Measurements from ENCODE around the gene RGS6.
"Not testable (repeated sequence)": the region's sequence is repeated elsewhere in the genome, so short reads cannot be mapped to it uniquely, and the experiment has no call there.

RGS6 gene

GRCh38 chr14:72463291-72463866 lies 531.1 kb downstream of the RGS6 start:
- no peak overlapping the region for H3K4me3 ChIP-seq (replicated peaks in 1 of 2; ENCODE audit: low read depth in 2 of 2, low read length in 2 of 2)
- no peak for TF ChIP-seq CTCF (IDR thresholded peaks at IDR 0.05; ENCODE audit: low read depth, low read length)
- DNase-seq (ENCODE audit: low read depth in 2 of 2): peak in 1 of 2 donors; percentile 25

GRCh38 chr14:72464226-72464625 lies 532.0 kb downstream of the RGS6 start:
- TF ChIP-seq CTCF (IDR thresholded peaks at IDR 0.05; ENCODE audit: low read depth, low read length): no peak
- DNase-seq (ENCODE audit: low read depth in 2 of 2): no peak
- H3K4me3 ChIP-seq (replicated peaks in 1 of 2; ENCODE audit: low read depth in 2 of 2, low read length in 2 of 2): no peak overlapping the region

- no peak overlapping the region for H3K4me3 ChIP-seq (replicated peaks in 1 of 2; ENCODE audit: low read depth in 2 of 2, low read length in 2 of 2)
- DNase-seq (ENCODE audit: low read depth in 2 of 2): no peak
- TF ChIP-seq CTCF (IDR thresholded peaks at IDR 0.05; ENCODE audit: low read depth, low read length): no peak
Measured at GRCh38 chr14:72466325-72466724, 534.1 kb downstream of the RGS6 start.

- no peak overlapping the region for H3K4me3 ChIP-seq (replicated peaks in 1 of 2; ENCODE audit: low read depth in 2 of 2, low read length in 2 of 2)
- no peak for TF ChIP-seq CTCF (IDR thresholded peaks at IDR 0.05; ENCODE audit: low read depth, low read length)
- no peak for DNase-seq (ENCODE audit: low read depth in 2 of 2)
Measured at GRCh38 chr14:72471346-72471745, 539.1 kb downstream of the RGS6 start.

GRCh38 chr14:72472845-72473244 lies 540.6 kb downstream of the RGS6 start:
- peak in 1 of 2 donors; percentile 8 for DNase-seq (ENCODE audit: low read depth in 2 of 2)
- H3K4me3 ChIP-seq (replicated peaks in 1 of 2; ENCODE audit: low read depth in 2 of 2, low read length in 2 of 2): no peak overlapping the region
- TF ChIP-seq CTCF (IDR thresholded peaks at IDR 0.05; ENCODE audit: low read depth, low read length): no peak

- TF ChIP-seq CTCF (IDR thresholded peaks at IDR 0.05; ENCODE audit: low read depth, low read length): no peak
- DNase-seq (ENCODE audit: low read depth in 2 of 2): peak; percentile 30 to 31
- H3K4me3 ChIP-seq (replicated peaks in 1 of 2; ENCODE audit: low read depth in 2 of 2, low read length in 2 of 2): no peak overlapping the region
Measured at GRCh38 chr14:72476657-72477499, 544.6 kb downstream of the RGS6 start.

GRCh38 chr14:72477578-72477977 lies 545.3 kb downstream of the RGS6 start:
- not testable (repeated sequence) for H3K4me3 ChIP-seq (replicated peaks in 1 of 2; ENCODE audit: low read depth in 2 of 2, low read length in 2 of 2); DNase-seq (ENCODE audit: low read depth in 2 of 2)
